ENCODE measurements around the gene REXO4.

- TF ChIP-seq CTCF (IDR thresholded peaks at IDR 0.05) (no peak), POLR2A (IDR thresholded peaks at IDR 0.05) (no peak)
Observed at GRCh38 chr9:133423216-133423615, 5.4 kb upstream of the REXO4 start.
